Muscle of leg (tissue), 11 donors: ENCODE measurements around the gene SLC25A43. TPM values are rescaled to one million over a fixed set of nuclear protein-coding genes. Genes with fewer than 3 reads are reported as not detected.

Experiments
- DNase-seq: peaks from one replicate; pipeline ENCODE4 v3.0.0; 2013
- H3K27ac ChIP-seq: one replicate; pipeline ENCODE4 v1.5.1; 2013; ENCODE audit warnings: mild to moderate bottlenecking, low read length, control low read depth
- H3K27me3 ChIP-seq: one replicate; pipeline ENCODE4 v1.6.1; 2013; ENCODE audit warnings: low read length; ENCODE audit not compliant: control insufficient read depth, insufficient read depth
- H3K36me3 ChIP-seq: one replicate; pipeline ENCODE4 v1.6.1; 2013; ENCODE audit warnings: low read length; ENCODE audit not compliant: control insufficient read depth, insufficient read depth
- H3K4me1 ChIP-seq: one replicate; pipeline ENCODE4 v1.6.1; 2013; ENCODE audit warnings: low read length; ENCODE audit not compliant: control insufficient read depth, insufficient read depth
- H3K4me3 ChIP-seq: one replicate; pipeline ENCODE4 v1.5.1; 2013; ENCODE audit warnings: low read length, control low read depth
- H3K9me3 ChIP-seq: replicated peaks from 2 replicates; pipeline ENCODE4 v1.6.1; 2013; ENCODE audit warnings: low read depth, low read length; ENCODE audit not compliant: control insufficient read depth
- WGBS: methylation state at CpG from one replicate; pipeline ENCODE4 v1.1.5; 2013; ENCODE audit warnings: missing lambda C conversion rate; ENCODE audit not compliant: insufficient coverage; 5-methylcytosine and 5-hydroxymethylcytosine counted together
- polyA plus RNA-seq, 8 donors: library from polyadenylated mRNA; unstranded; fragments of 120-200 nt; gene quantifications; one replicate each; pipeline versions ENCODE4 v1.2.1 to v1.2.3, GENCODE V29; 2013; ENCODE audit warnings: inconsistent platforms in 1 of 8, low replicate concordance in 1 of 8; ENCODE audit not compliant: insufficient read length in 8 of 8, insufficient read depth in 1 of 8
- total RNA-seq: library from RNA; stranded (reverse); fragments of 120-200 nt; gene quantifications from one replicate; pipeline ENCODE4 v1.2.4, GENCODE V29; 2013

Gene SLC25A43
- total and polyA plus RNA-seq, 9 donors, result 3.9 to 11.7 (median 7.5) TPM

DNA sequence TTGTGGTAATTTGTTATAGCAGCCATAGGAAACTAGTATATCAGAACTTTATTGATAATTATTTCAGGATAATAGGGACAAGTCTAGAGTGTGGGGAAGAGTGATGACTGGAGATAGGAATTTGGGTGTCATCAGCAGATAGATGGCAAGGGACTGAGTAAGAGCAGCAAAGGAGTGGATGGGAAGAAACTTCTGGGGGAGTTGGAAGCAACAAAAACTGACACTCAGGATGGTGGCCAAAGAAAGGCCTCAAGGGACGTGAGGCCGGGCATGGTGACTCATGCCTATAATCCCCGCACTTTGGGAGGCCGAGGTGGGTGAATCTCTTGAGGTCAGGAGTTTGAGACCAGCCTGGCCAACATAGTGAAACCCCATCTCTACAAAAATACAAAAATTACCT is 60.0 kb downstream of the SLC25A43 start:
- no peak for DNase-seq
- Histone ChIP-seq H3K36me3 (no peaks in the 10 kb centered on the region), H3K4me3 (no peak overlapping the region), H3K4me1 (no peaks in the 10 kb centered on the region), H3K27ac (no peak overlapping the region), H3K27me3 (no peaks in the 10 kb centered on the region), H3K9me3 (no peaks in the 10 kb centered on the region)
- no CpG with 5 or more reads among the region's 4 CpGs for WGBS

DNA sequence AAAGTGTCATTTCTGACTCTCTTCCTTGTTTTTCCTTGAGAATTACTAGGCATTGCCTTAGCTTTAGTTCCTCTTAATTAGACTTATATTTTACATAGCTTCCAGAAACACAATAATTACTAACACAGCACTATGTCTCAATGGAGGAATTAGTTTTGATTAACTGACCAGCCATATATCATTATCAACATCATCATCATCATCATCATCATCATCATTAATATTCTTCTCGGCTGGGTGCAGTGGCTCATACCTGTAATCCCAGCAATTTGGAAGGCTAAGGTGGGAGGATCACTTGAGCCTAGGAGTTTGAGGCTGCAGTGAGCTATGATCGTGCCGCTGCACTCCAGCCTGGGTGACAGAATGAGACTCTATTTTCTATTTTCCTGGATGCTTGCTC is 66.4 kb downstream of the SLC25A43 start:
- WGBS, result no CpG with 5 or more reads among the region's 3 CpGs
- H3K27ac ChIP-seq, result no peak overlapping the region
- peaks cover 6% of the 10 kb centered on the region for H3K36me3 ChIP-seq
- no peaks in the 10 kb centered on the region for H3K9me3 ChIP-seq
- H3K27me3 ChIP-seq, result no peaks in the 10 kb centered on the region
- H3K4me3 ChIP-seq, result no peak overlapping the region
- DNase-seq, result no peak
- H3K4me1 ChIP-seq, result peaks cover 5% of the 10 kb centered on the region

DNA sequence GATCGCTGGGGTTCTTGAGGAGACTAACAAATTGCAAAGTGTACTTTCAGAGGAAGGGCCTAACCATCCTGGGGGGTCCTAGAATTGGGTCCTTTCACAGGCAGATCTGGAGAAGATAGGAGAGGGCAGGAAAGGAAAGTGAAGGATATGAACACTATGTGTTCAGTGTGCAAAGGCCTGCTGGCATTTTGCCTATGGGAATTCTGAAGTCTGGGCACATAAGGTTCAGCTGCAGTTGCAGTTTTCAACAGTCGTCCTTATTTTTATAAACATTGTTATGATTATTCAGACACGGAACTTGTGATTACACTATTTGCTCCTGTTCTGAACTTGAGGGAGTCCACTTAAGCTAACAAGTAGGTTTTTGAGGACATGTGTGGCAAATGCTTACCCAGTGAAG is 67.8 kb downstream of the SLC25A43 start:
- DNase-seq, result no peak
- peaks cover 5% of the 10 kb centered on the region for H3K4me1 ChIP-seq
- peaks cover 9% of the 10 kb centered on the region for H3K36me3 ChIP-seq
- H3K9me3 ChIP-seq, result no peaks in the 10 kb centered on the region
- no peak overlapping the region for H3K27ac ChIP-seq
- no peaks in the 10 kb centered on the region for H3K27me3 ChIP-seq
- no peak overlapping the region for H3K4me3 ChIP-seq
- WGBS, result 82% methylated on average over 2 of the region's 3 CpGs

DNA sequence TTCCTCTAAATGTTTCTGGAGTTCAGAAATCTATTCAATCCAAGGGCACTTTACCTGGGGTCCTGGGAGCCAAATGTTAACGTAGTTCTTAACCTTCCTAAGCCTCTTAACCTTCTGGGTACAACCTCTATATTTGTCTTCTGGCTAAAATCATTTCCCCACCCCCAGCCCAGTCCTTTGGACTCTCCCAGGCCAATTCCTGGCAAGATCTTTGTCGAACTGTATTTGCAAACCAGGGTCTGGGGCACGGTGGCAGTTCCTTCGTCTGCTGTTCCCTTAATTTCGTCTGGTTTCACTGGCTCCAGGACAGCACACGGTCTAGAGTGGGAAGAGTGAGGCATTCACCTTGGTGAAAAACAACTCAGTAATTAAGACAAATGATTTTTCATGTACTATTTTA is 68.3 kb downstream of the SLC25A43 start:
- Histone ChIP-seq H3K4me3 (no peak overlapping the region), H3K36me3 (peaks cover 9% of the 10 kb centered on the region), H3K9me3 (no peaks in the 10 kb centered on the region), H3K27me3 (no peaks in the 10 kb centered on the region), H3K27ac (no peak overlapping the region), H3K4me1 (peaks cover 5% of the 10 kb centered on the region)
- DNase-seq, result no peak
- WGBS, result 81% methylated on average over 6 of the region's 6 CpGs

DNA sequence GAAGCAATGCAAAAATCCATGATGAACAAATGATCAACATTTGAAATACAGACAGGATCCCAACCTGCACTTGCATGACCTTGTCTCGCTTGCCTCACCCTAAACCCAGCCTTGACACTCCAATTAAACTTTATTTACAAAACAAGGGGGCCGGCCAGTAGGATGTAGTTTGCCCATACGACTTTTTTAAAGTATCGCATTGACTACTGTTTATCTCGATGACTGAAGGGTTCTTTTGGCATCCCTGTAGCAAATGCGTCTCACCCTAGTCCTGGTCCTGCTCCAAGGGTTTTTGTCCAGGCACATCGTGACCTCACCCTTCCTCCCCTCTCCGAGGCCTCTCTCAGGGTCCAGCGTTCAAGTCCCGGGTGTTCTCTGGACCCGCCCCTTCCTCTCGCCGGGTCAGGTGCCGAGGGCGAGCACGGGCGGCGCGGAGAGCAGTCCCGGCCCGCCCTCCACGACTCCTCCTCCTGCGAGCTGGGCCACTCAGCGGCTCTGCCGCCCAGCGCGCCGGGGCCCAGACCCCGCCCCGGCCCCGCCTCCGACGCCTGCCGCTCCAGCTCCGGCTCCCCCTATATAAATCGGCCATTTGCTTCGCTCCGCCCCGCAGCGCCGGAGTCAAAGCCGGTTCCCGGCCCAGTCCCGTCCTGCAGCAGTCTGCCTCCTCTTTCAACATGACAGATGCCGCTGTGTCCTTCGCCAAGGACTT is 68.9 kb downstream of the SLC25A43 start, which contains the start of gene SLC25A5:
Gene SLC25A5, plus strand, starts transcription at position 603 of the 709 bp plus-strand sequence. Its CDS starts 72 bp downstream, at position 675.
- H3K27ac ChIP-seq, result peak within 1 kb of the TSS; percentile 98
- DNase-seq, result peak; percentile 91
- peaks cover 5% of the 10 kb centered on the region for H3K4me1 ChIP-seq
- H3K36me3 ChIP-seq, result peaks cover 9% of the 10 kb centered on the region
- peak within 1 kb of the TSS; percentile 75 for H3K4me3 ChIP-seq
- WGBS, result 46% methylated on average over 41 of the region's 46 CpGs
- H3K9me3 ChIP-seq, result no peaks in the 10 kb centered on the region
- H3K27me3 ChIP-seq, result no peaks in the 10 kb centered on the region

DNA sequence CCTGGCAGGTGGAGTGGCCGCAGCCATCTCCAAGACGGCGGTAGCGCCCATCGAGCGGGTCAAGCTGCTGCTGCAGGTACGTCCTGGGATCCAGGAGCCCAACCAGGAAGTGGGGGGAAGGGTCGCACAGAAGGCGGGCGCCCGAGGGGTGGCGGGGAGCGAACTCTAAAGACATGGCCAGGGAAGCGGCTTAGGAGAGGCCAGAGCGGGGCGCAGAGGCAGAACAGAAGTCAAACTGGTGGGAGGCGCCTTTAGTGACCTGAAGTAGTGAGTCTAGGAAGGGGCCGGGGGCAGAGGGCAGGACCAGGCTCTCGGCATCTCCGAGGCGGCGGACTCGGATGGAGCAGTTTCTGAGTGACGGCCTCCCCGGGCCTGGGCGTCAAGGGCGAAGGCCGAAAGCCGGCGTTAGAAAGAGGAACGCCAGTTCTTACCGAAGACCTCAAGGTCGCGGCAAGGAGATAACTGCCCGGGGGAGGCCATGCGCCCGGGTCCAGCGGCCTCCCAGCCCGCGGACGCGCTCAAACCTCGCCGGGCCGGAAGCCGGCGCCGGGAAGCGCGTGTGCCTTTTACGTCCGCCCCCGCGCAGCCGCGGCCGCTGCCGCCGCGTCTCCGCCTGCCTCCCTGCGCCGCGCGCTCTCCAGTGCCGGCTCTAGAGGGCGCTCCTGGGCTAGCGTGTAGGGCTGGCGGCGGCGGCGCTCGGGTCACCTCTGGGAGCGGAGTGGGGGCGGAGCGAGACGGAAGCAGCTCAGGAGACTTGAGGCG is 69.6 kb downstream of the SLC25A43 start:
- 37% methylated on average over 71 of the region's 78 CpGs for WGBS
- DNase-seq, result peak; percentile 92
- peak overlapping the region; percentile 75 for H3K4me3 ChIP-seq

DNA sequence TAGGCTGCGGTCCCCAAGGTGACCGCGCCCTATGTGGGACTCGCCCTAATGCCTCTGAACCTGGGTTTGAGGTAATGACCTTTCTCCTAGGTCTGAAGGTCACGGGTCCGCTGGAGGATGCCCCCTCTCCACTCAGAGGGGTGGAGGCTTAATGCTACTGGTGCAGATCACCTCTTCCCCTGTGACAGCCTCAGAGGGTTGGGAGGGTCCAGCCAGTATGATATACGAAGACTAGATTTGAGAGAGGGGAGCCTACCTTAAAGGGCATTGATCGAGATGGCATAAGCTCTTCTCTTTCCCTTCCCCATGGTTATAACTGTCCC is 70.1 kb downstream of the SLC25A43 start:
- H3K4me1 ChIP-seq, result peaks cover 5% of the 10 kb centered on the region
- H3K36me3 ChIP-seq, result peaks cover 9% of the 10 kb centered on the region
- peak overlapping the region; percentile 60 for H3K4me3 ChIP-seq
- DNase-seq, result no peak
- H3K27me3 ChIP-seq, result no peaks in the 10 kb centered on the region
- H3K27ac ChIP-seq, result peak overlapping the region; percentile 78
- 63% methylated on average over 2 of the region's 8 CpGs for WGBS
- no peaks in the 10 kb centered on the region for H3K9me3 ChIP-seq

More for the DNA sequence above, 69.6 kb downstream of the SLC25A43 start:
- H3K27me3 ChIP-seq, result no peaks in the 10 kb centered on the region
- H3K4me1 ChIP-seq, result peaks cover 5% of the 10 kb centered on the region
- H3K27ac ChIP-seq, result peak overlapping the region; percentile 98
- H3K9me3 ChIP-seq, result no peaks in the 10 kb centered on the region
- H3K36me3 ChIP-seq, result peaks cover 9% of the 10 kb centered on the region

DNA sequence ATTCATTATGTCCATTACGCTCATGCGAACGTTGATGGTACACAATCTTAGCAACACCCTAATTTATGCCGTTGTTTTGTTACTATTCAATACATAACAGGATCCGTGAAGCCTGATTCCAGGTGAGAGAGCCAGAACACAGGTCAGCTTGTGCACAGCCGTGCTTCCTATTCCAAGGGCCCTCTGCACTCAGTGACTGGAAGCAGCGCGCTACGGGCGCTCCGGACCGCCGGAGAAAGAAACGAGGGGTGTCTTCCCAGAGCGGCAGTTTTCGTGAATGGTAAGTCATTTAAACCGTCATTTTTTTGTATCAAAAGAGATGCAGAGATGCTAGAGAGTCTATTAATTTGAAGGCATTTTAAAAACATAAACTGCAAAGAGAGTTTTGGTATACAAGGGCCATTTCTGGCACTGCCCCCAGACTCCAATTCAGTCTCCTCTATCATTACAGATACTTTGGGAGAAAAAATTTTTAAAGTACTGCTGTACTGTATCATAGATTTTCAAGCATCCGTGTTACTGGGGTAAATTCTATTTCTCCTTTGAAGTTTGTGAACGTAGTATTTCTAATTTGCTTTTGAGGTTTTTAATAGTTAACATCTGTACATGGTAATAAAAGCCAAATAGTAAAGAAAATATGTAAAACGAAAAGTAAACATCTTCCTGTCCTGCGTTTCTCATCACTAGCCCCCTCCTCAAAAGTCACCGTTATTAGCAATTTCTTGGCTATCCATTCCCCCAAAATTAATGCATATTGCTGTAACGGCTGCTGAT is 75.7 kb downstream of the SLC25A43 start:
- Histone ChIP-seq H3K4me3 (no peak overlapping the region), H3K9me3 (no peaks in the 10 kb centered on the region), H3K36me3 (peaks cover 9% of the 10 kb centered on the region), H3K4me1 (no peaks in the 10 kb centered on the region), H3K27ac (no peak overlapping the region), H3K27me3 (peaks cover 4% of the 10 kb centered on the region)
- DNase-seq, result no peak
- WGBS, result 82% methylated on average over 13 of the region's 23 CpGs

DNA sequence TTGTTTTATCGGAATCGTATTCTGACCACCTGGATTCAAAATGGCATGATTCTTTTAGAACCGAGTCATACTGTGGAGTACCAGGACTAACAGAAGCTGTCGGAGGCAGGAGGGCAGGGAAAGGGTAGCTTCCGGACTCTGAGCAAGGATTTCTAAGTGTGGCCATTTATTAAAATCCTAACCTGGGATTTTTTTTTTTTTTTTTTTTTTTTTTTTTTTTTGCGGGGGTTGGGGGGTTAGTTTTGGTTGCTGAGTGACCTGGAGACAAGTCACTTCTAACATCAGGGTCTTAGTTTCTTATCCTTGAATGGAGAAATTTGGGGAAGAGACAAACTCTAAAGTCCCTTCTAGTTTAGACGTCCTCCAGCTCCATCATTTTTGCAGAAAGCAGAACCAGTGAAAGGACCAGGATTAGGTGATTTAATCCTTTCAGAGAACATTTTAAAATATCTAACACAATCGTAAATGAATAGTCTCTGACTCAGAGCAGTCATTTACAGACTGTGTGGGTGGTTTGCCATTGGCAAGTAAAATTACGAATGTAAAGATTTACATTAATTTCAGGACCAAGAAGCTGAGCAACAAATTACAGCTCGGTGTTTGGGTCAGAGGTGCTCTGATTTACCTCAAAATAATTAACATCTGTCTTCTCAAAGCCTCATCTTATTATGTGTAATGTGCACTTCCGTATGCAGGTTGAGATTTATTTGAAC is 76.4 kb downstream of the SLC25A43 start:
- no peak for DNase-seq
- H3K27me3 ChIP-seq, result peaks cover 4% of the 10 kb centered on the region
- H3K4me1 ChIP-seq, result no peaks in the 10 kb centered on the region
- WGBS, result 61% methylated on average over 3 of the region's 11 CpGs
- H3K36me3 ChIP-seq, result peaks cover 3% of the 10 kb centered on the region
- no peaks in the 10 kb centered on the region for H3K9me3 ChIP-seq
- no peak overlapping the region for H3K27ac ChIP-seq
- H3K4me3 ChIP-seq, result no peak overlapping the region
